Measurements from ENCODE around the gene TCL1A.
"Not testable (repeated sequence)": the region's sequence is repeated elsewhere in the genome, so short reads cannot be mapped to it uniquely, and the experiment has no call there.

Gene TCL1A, protein sequence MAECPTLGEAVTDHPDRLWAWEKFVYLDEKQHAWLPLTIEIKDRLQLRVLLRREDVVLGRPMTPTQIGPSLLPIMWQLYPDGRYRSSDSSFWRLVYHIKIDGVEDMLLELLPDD

DNA sequence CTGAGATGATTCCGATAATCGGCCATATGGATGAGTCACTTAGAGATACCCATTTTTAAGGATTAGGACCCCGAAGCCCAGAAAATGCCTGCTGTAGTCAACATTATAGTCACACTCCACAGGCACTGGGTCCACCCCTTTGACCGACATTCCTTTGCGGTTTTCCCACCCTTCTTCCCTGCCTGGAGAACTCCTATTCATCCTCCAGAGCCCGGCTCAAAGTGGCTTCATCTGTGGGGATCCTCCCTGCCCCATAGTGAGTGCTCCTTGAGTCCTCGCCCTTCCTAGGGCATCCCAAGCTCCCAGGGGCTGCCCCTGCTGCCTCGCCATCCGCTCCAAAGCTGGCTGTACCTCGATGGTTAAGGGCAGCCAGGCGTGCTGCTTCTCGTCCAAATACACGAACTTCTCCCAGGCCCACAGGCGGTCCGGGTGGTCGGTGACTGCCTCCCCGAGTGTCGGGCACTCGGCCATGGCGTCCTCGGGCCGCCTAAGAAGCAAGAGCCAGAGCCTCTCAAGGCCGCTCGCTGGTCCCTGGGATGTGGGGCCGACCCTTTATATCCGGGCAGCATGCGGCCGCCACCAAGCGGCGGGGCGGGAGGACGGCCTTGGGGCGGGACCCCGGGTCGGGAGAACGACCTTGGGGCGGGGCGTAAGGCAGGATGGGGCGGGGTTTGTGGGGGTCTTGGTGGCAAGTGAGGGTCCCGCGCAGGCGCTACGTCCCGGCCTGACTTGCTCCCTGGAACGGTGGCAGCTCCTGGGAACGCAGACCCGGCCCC is at the start of gene TCL1A:
TCL1A (minus strand) TSS at position 530 of the 776 bp plus-strand sequence; CDS start at position 471, 59 bp downstream.
- no peak for DNase-seq

DNA sequence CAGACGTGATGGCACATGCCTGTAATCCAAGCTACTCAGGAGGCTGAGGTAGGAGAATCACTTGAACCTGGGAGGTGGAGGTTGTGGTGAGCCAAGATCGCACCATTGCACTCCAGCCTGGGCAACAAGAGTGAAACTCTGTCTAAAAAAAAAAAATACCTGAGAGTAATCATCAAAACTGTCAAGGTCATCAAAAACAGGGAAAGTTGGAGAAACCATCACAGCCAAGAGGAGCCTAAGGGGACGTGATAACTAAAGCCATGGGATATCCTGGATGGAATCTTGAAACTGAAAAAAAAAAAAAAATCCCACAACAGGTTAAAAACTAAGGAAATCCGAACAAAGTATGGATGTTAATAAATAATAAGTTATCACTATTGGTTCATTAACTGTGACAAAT is 49.1 kb upstream of the TCL1A start:
- not testable (repeated sequence) for DNase-seq

DNA sequence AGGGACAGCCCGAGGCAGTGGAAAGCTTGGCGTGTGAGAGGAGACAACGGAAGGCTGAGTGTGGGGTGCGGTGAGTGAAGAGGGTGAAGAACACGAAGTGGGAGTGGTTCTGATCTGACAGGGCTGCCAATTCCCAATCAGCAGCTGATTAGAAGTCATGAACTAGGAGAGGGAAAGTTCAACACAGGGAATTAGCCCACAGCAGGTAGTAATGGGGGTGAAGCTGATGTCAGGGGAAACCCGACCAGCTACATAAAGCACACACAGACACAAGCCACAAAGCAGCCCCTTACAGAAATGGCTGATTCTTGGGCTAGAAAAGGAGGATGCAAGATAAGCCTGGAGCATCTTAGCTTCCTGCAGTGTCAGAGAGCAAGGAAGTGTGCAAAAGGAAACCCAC is 47.5 kb upstream of the TCL1A start:
- DNase-seq: no peak

DNA sequence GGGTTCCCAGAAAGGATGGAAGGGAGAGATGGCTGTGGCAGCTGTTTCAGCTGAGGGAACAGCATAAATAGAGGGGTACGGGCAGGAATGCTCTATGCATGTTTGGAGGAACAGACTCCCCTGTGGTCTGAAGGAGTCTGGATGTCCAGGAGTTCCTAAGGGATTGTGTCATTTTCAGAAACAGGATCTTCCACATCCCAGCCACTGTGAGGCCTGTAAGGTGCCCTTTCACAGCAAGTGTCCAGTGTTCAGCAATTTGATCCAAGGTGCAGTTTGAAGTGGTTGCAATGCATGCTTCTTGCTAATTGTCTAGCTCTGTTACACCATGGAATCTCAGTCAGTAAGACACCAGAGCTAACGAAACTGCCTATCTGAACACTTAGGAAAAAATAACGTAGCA is 46.7 kb upstream of the TCL1A start:
- DNase-seq: no peak

DNA sequence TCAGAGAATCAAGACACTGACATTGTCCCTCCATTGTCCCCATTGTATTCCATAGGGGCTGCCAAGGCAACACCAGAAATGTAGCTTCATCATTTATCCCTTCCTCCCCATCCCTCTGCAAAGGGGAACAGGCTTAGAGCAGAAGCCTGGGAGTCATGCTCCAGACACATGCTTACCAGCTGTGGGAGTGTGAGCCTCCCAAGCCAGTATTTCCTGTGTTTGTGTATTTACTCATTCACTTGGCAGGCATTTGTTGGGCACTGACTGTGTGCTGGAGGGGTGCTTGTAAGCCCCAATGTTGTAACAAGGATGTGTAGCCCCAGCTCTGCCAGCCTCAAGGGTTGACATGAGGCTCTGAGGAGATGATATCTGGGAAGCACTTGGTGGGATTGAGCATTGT is 46.0 kb upstream of the TCL1A start:
- DNase-seq: no peak

DNA sequence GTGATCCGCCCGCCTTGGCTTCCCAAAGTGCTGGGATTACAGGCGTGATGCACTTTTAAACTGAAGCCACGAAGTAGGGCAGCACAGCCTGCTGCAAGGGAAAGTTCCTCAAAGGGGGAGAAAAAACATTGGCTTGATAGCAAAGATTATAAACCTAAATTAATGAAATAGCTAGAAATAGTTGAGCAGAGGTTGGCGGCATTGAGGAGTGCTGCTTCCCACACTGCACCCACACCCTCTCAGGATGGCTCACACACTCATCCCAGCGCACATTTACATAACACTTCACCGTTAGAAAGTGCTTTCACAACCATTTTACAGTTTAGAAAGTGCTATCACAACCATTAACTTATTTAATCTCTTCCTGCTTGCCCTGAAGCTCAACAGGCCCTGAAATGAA is 44.4 kb upstream of the TCL1A start:
- DNase-seq: no peak

DNA sequence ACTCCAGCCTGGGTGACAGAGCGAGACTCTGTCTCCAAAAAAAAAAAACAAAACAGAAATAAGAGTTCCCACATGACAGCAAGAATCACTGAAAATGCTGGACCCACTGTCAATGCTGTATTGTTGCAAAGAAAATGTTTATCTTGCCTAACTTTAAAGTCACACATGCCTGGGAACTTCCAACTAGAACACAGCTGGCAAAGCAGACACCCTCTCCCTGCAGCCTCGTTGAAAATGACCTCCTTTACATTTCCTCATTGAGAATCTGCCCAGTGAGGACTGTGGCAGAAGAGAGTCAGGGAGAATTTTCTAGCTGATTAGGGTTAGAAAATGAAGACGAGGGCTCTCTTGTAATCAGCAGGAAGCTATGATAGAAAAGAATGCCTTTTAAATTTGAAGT is 42.8 kb upstream of the TCL1A start:
- no peak for DNase-seq

DNA sequence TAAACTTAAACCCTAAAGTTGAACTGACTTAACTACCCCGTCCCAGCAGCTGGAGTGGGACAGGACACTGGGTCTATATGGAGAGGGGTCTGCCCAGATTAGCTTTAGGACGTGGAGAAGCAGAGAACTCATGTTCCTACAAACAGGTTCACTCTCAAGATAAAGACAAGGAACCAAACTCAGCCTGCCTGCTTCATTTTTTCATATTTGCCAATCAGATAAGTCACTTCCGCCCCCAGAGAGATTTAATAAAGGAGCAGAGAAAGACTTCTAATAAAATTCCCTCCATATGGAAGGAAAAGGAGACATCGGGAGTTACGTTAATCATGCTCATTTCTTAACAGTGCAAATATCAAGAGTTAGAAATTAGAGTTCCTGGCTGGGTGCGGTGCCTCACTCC is 42.2 kb upstream of the TCL1A start:
- DNase-seq: no peak

DNA sequence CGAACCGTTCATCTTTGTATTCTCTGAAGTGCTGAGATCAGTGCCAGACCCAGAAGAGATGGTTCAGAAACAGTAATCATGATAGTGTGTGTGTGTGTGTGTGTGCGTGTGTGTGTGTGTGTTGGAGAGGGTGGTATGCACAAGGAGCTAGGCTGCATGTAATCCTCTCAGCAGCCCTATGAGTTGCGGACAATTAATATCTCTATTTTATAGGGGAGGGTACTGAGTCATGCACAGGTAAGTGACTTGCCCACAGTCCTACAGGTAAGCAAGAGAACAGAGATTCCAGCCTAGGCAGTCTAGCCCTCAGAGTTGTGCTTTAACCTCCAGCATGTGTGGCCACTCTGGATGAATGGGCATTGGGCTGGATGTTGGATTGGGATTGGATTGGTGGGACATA is 27.9 kb upstream of the TCL1A start:
- no peak for DNase-seq

DNA sequence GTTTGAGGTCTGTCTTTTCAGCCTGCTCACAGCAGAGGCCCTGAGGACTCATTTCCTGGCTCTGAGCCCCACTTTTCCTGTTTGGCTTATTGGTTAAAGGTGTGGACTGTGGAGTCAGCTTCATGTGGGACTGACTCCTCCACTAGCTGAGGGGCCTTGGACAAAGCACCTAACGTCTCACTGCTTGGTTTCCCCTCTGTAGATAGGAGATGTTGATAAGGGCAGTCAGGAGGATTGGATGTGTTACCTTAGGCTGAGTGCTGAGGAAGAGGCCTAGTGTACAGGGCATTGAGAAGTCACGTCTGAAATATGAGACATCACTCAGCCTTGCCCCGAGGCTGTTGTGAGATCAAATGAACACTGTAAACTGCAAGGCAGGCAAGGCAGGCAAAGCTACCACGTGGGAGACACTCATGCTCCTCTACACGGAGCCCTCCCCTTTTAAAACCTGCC is 27.1 kb upstream of the TCL1A start:
- DNase-seq: peak in 1 of 2 experiments; percentile 18

DNA sequence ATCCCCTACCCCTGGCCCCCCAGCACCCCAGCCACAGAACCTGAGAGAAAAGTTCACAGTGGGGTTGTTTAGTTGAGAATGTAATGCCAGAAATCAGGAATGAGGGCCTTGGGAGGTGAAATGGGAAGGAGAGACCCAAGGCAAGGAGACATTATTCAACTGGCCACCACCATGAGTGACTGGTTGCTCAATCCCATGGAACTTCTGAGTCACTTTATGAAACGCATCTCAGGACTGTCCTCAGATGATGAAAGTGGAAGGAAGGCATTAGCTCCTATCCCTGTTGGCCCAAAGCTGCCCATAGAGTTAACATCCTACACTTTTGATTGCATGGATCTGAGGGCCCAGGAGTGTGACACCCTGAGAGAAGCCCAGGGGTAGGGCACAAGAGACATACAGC is 25.4 kb upstream of the TCL1A start:
- DNase-seq: no peak

DNA sequence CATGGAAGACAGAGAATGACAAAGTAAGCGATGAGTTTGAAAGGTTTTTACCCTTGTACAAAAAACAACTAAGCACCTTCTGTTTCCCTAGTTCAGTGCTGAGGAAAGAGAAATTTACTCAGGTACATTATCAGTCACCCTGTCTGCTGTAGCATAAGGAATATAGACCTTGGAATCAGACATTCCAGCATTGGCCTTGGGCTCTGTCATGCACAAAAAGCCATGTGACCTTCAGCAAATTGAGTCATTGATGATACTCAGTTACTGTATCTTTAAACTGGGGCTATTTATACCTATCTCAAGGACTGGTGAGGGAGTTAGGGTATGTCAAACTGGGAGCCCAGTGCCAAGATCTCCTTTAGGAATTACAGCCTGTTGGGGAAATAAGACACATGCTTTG is 19.3 kb upstream of the TCL1A start:
- no peak for DNase-seq

DNA sequence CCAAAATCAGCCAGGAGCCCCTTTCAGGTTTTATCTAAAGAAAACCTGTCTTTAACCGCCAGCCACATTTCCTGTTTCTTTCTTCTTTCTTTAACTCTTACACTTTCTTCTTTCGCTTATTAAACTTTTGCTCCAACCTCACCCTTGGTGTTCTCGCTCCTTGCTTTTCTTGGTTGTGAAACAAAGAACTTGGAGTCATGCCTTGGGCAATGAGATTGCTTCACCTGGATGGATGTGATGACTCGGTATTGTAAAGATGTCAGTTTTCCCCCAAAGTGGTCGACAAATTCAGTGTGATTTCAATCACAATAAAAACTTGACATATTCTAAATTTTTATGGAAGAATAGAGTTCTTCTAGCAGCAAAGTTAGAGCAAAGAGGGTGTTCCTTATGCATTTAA is 16.2 kb upstream of the TCL1A start:
- no peak for DNase-seq

DNA sequence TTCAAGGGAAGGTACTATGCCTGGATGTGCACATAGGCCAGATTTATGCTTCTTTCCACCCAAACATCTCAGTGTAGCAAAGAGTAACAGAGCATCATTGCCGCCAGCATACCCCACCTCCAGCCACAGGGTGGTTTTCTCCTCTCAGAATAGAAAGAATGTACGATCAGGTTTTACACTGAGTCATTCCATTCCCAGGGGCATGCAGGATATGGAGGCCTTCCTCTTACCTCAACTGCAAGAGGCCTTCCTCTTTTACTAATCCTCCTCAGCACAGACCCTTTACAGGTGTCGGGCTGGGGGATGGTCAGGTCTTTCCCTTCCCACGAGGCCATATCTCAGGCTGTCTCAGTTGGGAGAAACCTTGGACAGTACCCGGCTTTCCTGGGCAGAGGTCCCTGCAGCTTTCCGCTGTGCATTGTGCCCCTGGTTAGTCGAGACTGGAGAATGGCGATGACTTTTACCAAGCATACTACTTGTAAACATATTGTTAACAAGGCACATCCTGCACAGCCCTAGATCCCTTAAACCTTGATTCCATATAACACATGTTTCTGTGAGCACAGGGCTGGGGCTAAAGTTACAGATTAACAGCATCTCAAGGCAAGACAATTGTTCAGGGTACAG is 15.6 kb upstream of the TCL1A start:
- DNase-seq: not testable (repeated sequence)

DNA sequence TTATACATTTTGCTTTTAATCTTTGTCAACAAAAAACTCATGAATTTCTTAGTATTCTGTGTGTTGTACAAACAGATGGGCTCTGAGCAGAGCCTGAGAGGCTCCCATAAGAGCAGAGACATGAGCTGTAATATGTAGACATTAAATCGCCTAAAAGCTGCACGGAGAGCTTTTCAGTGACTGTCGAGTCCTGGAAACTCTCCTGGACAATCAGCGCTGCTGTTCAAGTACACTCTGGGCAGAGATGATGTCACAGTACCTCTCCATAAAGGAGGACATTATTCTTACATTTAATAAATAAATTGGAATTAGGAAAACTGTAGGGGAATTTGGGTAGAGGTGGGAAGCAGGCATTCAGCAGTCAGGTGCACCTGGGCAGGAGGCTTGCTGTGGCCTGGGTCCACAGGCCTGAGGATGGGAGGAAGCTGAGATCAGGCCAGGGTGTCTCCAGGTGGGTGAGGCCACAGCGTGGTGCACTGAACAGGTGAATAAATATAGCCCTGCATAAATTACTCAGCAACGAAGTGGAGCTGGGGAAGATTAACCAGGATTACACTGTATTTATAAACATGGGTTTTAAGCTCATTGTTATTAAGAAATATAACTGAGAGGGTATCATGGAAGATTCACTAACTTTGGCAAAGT is 13.3 kb upstream of the TCL1A start:
- peak; percentile 33 to 58 for DNase-seq

DNA sequence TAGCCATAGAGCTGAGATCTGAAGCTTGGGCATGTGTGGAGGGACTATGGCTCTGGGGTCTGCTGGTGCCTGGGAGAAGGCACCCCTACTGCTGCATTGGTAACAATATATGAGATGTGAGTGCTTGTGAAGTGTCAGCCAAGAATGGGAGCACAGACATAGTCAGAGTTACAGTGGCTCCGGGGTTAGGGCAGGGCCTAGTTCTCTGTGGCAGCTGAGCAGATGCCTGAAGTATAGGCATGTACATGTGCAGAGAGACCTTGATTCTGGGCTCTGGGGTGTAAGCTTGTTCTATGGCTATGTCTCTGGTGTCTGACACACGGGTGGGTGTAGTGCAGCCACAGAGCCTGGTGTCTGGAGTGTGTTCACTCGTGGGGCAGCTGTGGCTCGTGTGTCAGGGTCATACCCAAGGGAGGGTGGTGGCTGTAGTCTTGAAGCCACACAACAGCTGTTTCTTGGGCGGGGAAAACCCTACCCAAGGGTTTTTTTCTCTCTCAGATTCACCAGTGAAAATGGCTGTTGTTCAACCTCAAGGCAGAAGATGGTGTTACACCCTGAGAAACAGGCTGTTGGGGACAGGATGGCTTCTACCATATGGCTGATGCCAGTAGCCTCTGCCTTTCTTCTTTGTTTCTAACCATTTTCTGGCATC is 11.9 kb upstream of the TCL1A start:
- no peak for DNase-seq

DNA sequence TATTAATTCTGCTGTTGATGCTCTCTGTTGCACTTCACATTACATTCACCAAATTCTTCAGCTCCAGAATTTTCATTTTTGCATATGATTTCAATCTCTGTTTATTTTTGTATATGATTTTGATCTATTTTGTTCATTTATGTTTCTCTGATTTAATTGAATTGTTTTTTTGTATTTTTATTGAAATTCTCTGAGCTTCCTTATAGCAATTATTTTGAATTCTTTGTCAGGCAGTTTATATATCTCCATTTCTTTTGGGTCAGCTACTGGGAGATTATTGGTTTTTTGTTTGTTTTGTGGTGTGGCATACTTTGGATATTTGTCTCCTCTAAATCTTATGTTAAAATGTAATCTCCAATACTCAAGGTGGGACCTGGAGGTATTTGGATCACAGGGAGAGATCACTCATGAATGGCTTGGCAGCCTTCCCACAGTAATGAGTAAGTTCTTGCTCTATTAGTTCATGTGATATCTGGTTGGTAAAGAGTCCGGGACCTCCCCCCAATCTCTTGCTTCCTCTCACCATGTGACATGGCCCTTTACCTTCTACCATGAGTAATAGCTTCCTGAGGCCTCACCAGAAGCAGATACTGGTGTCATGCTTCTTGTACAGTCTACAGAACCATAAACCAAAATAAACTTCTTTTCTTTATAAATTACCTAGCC is 8.7 kb upstream of the TCL1A start:
- no peak for DNase-seq

DNA sequence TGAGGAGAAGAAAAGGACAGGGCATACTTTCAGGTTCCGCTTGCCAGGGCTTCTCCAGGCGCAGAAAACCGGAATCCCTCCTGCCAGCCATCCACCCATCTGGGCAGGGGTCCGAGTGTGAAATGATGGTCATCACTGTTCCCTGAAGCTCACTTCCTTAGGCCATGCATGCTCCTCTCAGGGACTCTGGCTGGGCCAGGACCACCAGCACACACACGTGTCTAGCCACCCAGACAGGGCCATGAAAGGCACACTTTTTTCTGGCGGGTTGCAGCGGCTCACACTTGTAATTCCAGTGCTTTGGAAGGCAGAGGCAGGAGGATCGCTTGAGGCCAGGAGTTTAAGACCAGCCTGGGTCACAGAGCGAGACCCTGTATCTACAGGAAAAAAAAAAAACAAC is 1.5 kb downstream of the TCL1A start:
- DNase-seq: no peak

DNA sequence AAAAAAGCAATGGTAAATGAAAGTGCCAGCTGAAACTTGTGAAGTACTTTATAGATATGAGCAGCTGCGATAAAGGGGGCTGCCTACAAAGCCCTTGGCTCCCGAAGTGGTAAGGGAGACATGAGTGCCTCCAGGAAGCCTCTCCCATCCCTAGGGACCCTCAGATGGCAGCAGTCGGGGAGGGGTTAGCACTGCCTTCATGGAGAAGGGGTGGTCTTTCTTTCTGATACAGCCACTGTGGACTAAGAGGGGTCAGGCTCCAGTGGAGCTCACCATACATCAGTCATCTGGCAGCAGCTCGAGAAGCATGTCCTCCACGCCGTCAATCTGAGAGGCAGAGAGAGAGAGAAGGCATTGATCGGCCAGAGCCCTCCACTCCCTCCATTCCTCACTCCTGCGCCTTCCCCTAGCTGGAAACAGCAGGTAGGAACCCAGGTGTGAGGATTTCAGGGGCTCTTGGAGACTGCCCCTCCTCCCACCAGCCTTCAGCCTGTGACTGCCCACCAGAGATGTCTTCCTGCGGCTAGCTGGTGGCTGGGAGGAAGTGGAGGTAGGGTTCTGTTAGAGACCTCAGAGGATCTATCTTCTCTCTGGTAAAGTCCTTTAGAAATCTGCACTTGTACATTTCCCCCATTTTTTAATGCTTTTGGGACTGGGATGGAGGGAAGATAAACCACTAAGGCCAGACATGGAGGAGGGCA is 2.3 kb downstream of the TCL1A start:
- DNase-seq: no peak

DNA sequence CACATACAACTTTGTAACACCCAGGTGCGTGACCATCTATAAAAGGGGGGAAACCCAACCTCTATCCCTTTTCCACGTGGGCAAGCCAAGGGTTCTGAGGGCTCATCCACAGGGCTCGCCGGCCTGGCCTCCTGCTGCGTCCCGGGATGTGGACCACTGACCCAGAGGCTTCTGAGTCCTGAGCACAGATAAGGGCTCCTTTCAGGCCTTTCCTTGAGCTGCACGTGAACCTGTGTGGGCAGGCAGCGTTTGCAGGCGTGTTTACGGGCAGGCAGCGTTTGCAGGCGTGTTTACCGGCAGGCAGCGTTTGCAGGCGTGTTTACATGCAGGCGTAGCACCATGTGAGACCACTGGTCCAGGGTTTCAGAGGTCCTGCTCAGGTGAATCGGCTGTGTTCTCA is 3.8 kb downstream of the TCL1A start:
- no peak for DNase-seq

DNA sequence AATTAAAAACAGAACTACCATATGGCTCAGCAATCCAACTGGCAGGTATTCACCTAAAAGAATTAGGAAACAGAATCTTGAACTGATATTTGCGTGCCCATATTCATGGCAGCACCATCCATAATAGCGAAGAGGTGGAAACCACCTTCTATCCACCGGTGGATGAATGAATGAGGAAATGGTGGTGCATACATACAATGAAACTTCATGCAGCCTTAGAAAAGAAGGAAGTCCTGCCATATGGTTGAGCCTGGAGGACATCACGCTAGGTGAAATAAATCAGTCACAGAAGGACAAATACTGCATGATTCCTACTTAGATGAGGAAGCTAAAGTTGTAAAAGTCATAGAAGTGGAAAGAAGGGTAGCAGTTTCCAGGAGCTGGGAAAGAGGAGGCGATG is 6.6 kb downstream of the TCL1A start:
- DNase-seq: no peak

DNA sequence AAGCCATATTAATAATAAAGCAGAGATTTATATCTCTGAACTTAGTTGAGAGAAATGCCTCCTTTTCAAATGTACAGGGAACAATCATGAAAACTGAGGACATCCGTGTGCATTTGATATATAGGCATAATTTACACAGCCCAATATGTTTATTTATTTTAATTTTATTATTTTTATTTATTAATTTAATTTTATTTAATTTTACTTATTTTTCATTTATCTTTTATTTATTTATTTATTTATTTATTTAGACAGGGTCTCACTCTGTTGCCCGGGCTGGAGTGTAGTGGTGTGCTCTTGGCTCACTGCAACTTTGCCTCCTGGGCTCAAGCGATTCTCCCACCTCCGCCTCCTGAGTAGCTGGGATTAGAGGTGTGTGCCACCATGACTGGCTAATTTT is 8.4 kb downstream of the TCL1A start:
- no peak for DNase-seq
